Caco-2 (cell line): Measurements from ENCODE around the gene ATP2B3. TPM values are rescaled to one million over a fixed set of nuclear protein-coding genes. Genes with fewer than 3 reads are reported as not detected.

Experiments
- BruUV-seq: library from RNA; stranded (reverse); fragments of 400-500 nt; replicated peaks from 2 replicates; lab custom pipeline; 2021; lab: Mats Ljungman, UMichigan
- CTCF ChIA-PET: fragments of 300-600 bp; sonication (Branson Sonifier 250); formaldehyde crosslinking; loops from one replicate; lab custom pipeline; 2022; ENCODE audit warnings: antibody characterized with exemption; lab: Charles Lee
- POLR2A ChIA-PET: fragments of 300-600 bp; sonication (Branson Sonifier 250); formaldehyde crosslinking; loops from one replicate; lab custom pipeline; 2022; ENCODE audit warnings: antibody characterized with exemption; lab: Charles Lee
- DNase-seq, 2 experiments: peaks; one replicate each; pipeline versions ENCODE4 v3.0.0 to v3.0.0-alpha.2; 2020 to 2022
- H3K27me3 ChIP-seq: replicated peaks from 2 replicates; pipeline ENCODE4 v1.6.0; 2011; ENCODE audit warnings: low read length; ENCODE audit not compliant: control insufficient read depth, insufficient read depth
- H3K36me3 ChIP-seq: 2 replicates; pipeline ENCODE4 v1.5.1; 2011; ENCODE audit warnings: low read length; ENCODE audit not compliant: control insufficient read depth, insufficient read depth
- H3K4me1 ChIP-seq: fragments of 250-450 bp; sonication (Bioruptor Pico); 2 replicates; pipeline ENCODE4 v1.5.1; 2020; ENCODE audit warnings: mild to moderate bottlenecking
- H3K4me3 ChIP-seq: 2 replicates; pipeline ENCODE4 v1.5.1; 2011; ENCODE audit warnings: low read depth, mild to moderate bottlenecking, control low read depth, low read length
- H3K9me3 ChIP-seq: fragments of 250-450 bp; sonication (Bioruptor Pico); 2 replicates; pipeline ENCODE4 v1.5.1; 2020; ENCODE audit warnings: mild to moderate bottlenecking, moderate library complexity
- H3K27ac Mint-ChIP-seq: one replicate; pipeline ENCODE4 v1.8.0; 2022; ENCODE audit warnings: mixed read lengths; ENCODE audit not compliant: unreplicated experiment
- H3K27me3 Mint-ChIP-seq: one replicate; pipeline ENCODE4 v1.8.0; 2022; ENCODE audit warnings: mixed read lengths; ENCODE audit not compliant: insufficient read depth, unreplicated experiment
- H3K36me3 Mint-ChIP-seq: one replicate; pipeline ENCODE4 v1.8.0; 2022; ENCODE audit warnings: mild to moderate bottlenecking, mixed read lengths; ENCODE audit not compliant: insufficient read depth, unreplicated experiment
- H3K4me1 Mint-ChIP-seq: one replicate; pipeline ENCODE4 v1.8.0; 2022; ENCODE audit warnings: low read depth, mixed read lengths; ENCODE audit not compliant: unreplicated experiment
- H3K4me3 Mint-ChIP-seq: one replicate; pipeline ENCODE4 v1.8.0; 2022; ENCODE audit warnings: mild to moderate bottlenecking, moderate library complexity, mixed read lengths; ENCODE audit not compliant: unreplicated experiment
- H3K9me3 Mint-ChIP-seq: one replicate; pipeline ENCODE4 v1.8.0; 2022; ENCODE audit warnings: mixed read lengths; ENCODE audit not compliant: unreplicated experiment
- CTCF ChIP-seq, 2 experiments: fragments of 200-600 bp in 1 of 2; IDR thresholded peaks; 1 replicate in 1 of 2; 2 replicates in 1 of 2; pipeline versions ENCODE4 v1.5.1 to v1.8.0; 2011 to 2022; ENCODE audit warnings: antibody characterized with exemption in 1 of 2, control low read depth in 1 of 2, inconsistent platforms in 1 of 2, low read depth in 1 of 2, low read length in 1 of 2, mild to moderate bottlenecking in 1 of 2, moderate library complexity in 1 of 2; ENCODE audit not compliant: insufficient read depth in 1 of 2, severe bottlenecking in 1 of 2, unreplicated experiment in 1 of 2
- intact Hi-C: fragments of 100-400 bp; cut with micrococcal nuclease; formaldehyde crosslinking; loops from one replicate; pipeline ENCODE4 v1.10.0; 2022; ENCODE audit not compliant: unreplicated experiment
- total RNA-seq: library from RNA; stranded (reverse); gene quantifications from 2 replicates; pipeline ENCODE4 v1.2.3, GENCODE V29; 2022

Gene ATP2B3
- total RNA-seq, 1 experiment from 2014 or later: not detected

DNA sequence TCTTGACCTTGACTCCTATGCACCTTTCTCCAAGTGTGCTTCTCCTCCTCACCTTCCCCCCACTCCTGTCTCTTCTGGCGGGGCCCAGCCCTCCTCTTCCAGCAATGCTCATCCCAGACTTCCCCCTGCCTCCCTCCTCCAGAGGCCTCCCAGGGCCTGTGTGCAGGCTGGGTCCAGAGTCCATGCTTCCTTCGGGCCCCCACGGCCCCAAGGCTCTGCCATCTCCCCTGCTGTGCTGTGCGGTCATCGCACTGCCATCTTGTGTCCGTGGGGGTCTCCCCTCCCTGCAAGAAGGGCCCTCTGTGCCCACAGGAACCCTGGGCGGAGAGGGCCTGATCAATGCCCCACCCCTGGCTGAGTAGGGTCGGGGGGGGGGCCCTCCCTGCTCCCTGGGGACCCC, 27.3 kb downstream of the ATP2B3 start:
- CTCF ChIA-PET: no interaction called here
- no TSS peak for BruUV-seq
- no peaks in the 10 kb centered on the region for H3K27me3 Mint-ChIP-seq
- no peak overlapping the region for H3K27ac Mint-ChIP-seq
- Histone ChIP-seq H3K36me3 (no peaks in the 10 kb centered on the region), H3K4me3 (no peak overlapping the region), H3K27me3 (no peaks in the 10 kb centered on the region), H3K9me3 (no peaks in the 10 kb centered on the region), H3K4me1 (no peaks in the 10 kb centered on the region)
- H3K9me3 Mint-ChIP-seq: no peaks in the 10 kb centered on the region
- H3K4me3 Mint-ChIP-seq: no peak overlapping the region
- no peaks in the 10 kb centered on the region for H3K4me1 Mint-ChIP-seq
- intact Hi-C loops: no loop called here
- POLR2A ChIA-PET: no interaction called here
- H3K36me3 Mint-ChIP-seq: no peaks in the 10 kb centered on the region
- no peak for DNase-seq
- no peak for TF ChIP-seq CTCF (IDR thresholded peaks at IDR 0.05; ENCODE audit: insufficient read depth in 1 of 2, low read depth in 1 of 2, low read length in 1 of 2, severe bottlenecking in 1 of 2, unreplicated experiment in 1 of 2)

- Histone ChIP-seq H3K4me3 (no peak overlapping the region), H3K27me3 (no peaks in the 10 kb centered on the region), H3K4me1 (no peaks in the 10 kb centered on the region), H3K36me3 (no peaks in the 10 kb centered on the region), H3K9me3 (no peaks in the 10 kb centered on the region)
- Mint-ChIP-seq H3K4me1 (no peaks in the 10 kb centered on the region), H3K27me3 (no peaks in the 10 kb centered on the region), H3K36me3 (no peaks in the 10 kb centered on the region), H3K4me3 (no peak overlapping the region), H3K27ac (no peak overlapping the region), H3K9me3 (no peaks in the 10 kb centered on the region)
- ChIA-PET CTCF (interaction anchor here (0.5 kb wide), 1 partner anchor 14 kb away, joined by 3 read pairs; no protein-coding TSS in a partner anchor), POLR2A (no interaction called here)
- no TSS peak for BruUV-seq
- intact Hi-C loops: no loop called here
- no peak for DNase-seq
- TF ChIP-seq CTCF (IDR thresholded peaks at IDR 0.05; ENCODE audit: insufficient read depth in 1 of 2, low read depth in 1 of 2, low read length in 1 of 2, severe bottlenecking in 1 of 2, unreplicated experiment in 1 of 2): no peak
These were observed 28.9 kb downstream of the ATP2B3 start for GRCh38 chrX:153546386-153546785.

GRCh38 chrX:153547195-153547594, 29.8 kb downstream of the ATP2B3 start:
- Mint-ChIP-seq H3K36me3 (no peaks in the 10 kb centered on the region), H3K27me3 (no peaks in the 10 kb centered on the region), H3K4me1 (no peaks in the 10 kb centered on the region), H3K27ac (no peak overlapping the region), H3K4me3 (no peak overlapping the region), H3K9me3 (no peaks in the 10 kb centered on the region)
- no peaks in the 10 kb centered on the region for H3K4me1 ChIP-seq
- ChIA-PET POLR2A (no interaction called here), CTCF (interaction anchor here (0.9 to 1.0 kb wide), 2 partner anchors 8 to 120 kb away, joined by 3 to 5 read pairs; no protein-coding TSS in a partner anchor)
- no peaks in the 10 kb centered on the region for H3K27me3 ChIP-seq
- no peak for TF ChIP-seq CTCF (IDR thresholded peaks at IDR 0.05; ENCODE audit: insufficient read depth in 1 of 2, low read depth in 1 of 2, low read length in 1 of 2, severe bottlenecking in 1 of 2, unreplicated experiment in 1 of 2)
- intact Hi-C loops: no loop called here
- H3K36me3 ChIP-seq: no peaks in the 10 kb centered on the region
- H3K4me3 ChIP-seq: no peak overlapping the region
- no TSS peak for BruUV-seq
- DNase-seq: no peak
- H3K9me3 ChIP-seq: no peaks in the 10 kb centered on the region
